Transverse colon (tissue), 4 donors: ENCODE results near the gene EAF2.
"Not testable (repeated sequence)": the region's sequence is repeated elsewhere in the genome, so short reads cannot be mapped to it uniquely, and the experiment has no call there.

ENCODE experiments used
- CTCF ChIP-seq, 5 experiments: fragments of 200-600 bp in 3 of 5; fragments of 450-650 bp in 2 of 5; sonication (generic) in 3 of 5; IDR thresholded peaks; 1 replicate in 2 of 5; 2 replicates in 3 of 5; pipeline ENCODE4 v1.5.1; 2016 to 2017; ENCODE audit warnings: antibody characterized with exemption in 5 of 5, inconsistent platforms in 3 of 5, mild to moderate bottlenecking in 2 of 5, moderate library complexity in 1 of 5
- POLR2A ChIP-seq: fragments of 450-650 bp; IDR thresholded peaks from one replicate; pipeline ENCODE4 v1.6.1; 2016; ENCODE audit warnings: antibody characterized with exemption, mild to moderate bottlenecking, moderate library complexity
- POLR2AphosphoS5 ChIP-seq, 3 donors: sonication (generic); formaldehyde crosslinking; IDR thresholded peaks; one replicate each; pipeline ENCODE4 v1.6.1; 2016; ENCODE audit warnings: antibody characterized with exemption in 3 of 3

GRCh38 chr3:121857778-121858177, 22.8 kb downstream of the EAF2 start:
- TF ChIP-seq CTCF (IDR thresholded peaks at IDR 0.05); POLR2AphosphoS5 (IDR thresholded peaks at IDR 0.05); POLR2A: not testable (repeated sequence)
